DND-41 (cell line): ENCODE results near the gene ENPP5.

Source experiments
- ATAC-seq: fragments of 200-7000 bp; cut with Tn5 transposase; 3 replicates; pipeline ENCODE4 v1.9.1; 2021; ENCODE audit warnings: low read depth; ENCODE audit not compliant: insufficient read depth
- DNase-seq: peaks from one replicate; pipeline ENCODE4 v3.0.0-alpha.2; 2020
- H2AFZ ChIP-seq: 2 replicates; pipeline ENCODE4 v1.6.0; 2012; ENCODE audit warnings: low read depth, low read length
- H3K27ac ChIP-seq: 2 replicates; pipeline ENCODE4 v1.5.1; 2012; ENCODE audit warnings: low read length, inconsistent platforms
- H3K27me3 ChIP-seq: fragments of 200-600 bp; sonication (generic); 2 replicates; pipeline ENCODE4 v1.6.0; 2012; ENCODE audit warnings: low read length, mild to moderate bottlenecking, inconsistent platforms; ENCODE audit not compliant: insufficient read depth, poor library complexity
- H3K36me3 ChIP-seq: 2 replicates; pipeline ENCODE4 v1.5.1; 2012; ENCODE audit warnings: low read length, inconsistent platforms; ENCODE audit not compliant: insufficient read depth
- H3K4me1 ChIP-seq: 2 replicates; pipeline ENCODE4 v1.5.1; 2012; ENCODE audit warnings: mild to moderate bottlenecking, low read length; ENCODE audit not compliant: insufficient read depth
- H3K4me2 ChIP-seq: 2 replicates; pipeline ENCODE4 v1.6.0; 2012; ENCODE audit warnings: mild to moderate bottlenecking, moderate library complexity, low read length, inconsistent platforms; ENCODE audit not compliant: insufficient read depth
- H3K4me3 ChIP-seq, 2 experiments: fragments of 200-600 bp in 1 of 2; shearing (Covaris generic) in 1 of 2; 2 replicates each; pipeline ENCODE4 v1.5.1; 2012 to 2016; ENCODE audit warnings: inconsistent platforms in 2 of 2, low read length in 2 of 2, mild to moderate bottlenecking in 2 of 2, low read depth in 1 of 2, moderate library complexity in 1 of 2
- H3K79me2 ChIP-seq: 2 replicates; pipeline ENCODE4 v1.6.0; 2012; ENCODE audit warnings: low read length, inconsistent platforms; ENCODE audit not compliant: insufficient read depth
- H3K9ac ChIP-seq: 2 replicates; pipeline ENCODE4 v1.6.0; 2012; ENCODE audit warnings: low read depth, mild to moderate bottlenecking, inconsistent platforms, low read length, moderate library complexity
- H3K9me3 ChIP-seq: 2 replicates; pipeline ENCODE4 v1.5.1; 2012; ENCODE audit warnings: low read length, moderate library complexity, mild to moderate bottlenecking, inconsistent platforms; ENCODE audit not compliant: insufficient read depth, severe bottlenecking
- H4K20me1 ChIP-seq: 2 replicates; pipeline ENCODE4 v1.6.0; 2012; ENCODE audit warnings: low read length; ENCODE audit not compliant: insufficient read depth
- CTCF ChIP-seq: IDR thresholded peaks from 2 replicates; pipeline ENCODE4 v1.5.1; 2012; ENCODE audit warnings: borderline replicate concordance, low read length, moderate library complexity, mild to moderate bottlenecking; ENCODE audit not compliant: poor library complexity, severe bottlenecking; ENCODE audit errors: extremely low read depth
- EZH2 ChIP-seq: IDR thresholded peaks from 3 replicates; pipeline ENCODE4 v1.6.1; 2012; ENCODE audit warnings: borderline replicate concordance, low read depth, mild to moderate bottlenecking, moderate library complexity, low read length, inconsistent platforms; ENCODE audit not compliant: severe bottlenecking

Gene ENPP5

GRCh38 chr6:46217671-46218131 lies 46.9 kb upstream of the ENPP5 start:
- peaks cover 18% of the 10 kb centered on the region for H3K27me3 ChIP-seq
- ATAC-seq (no peak), DNase-seq (no peak)
- no peak for TF ChIP-seq CTCF
- no peak for TF ChIP-seq EZH2
- H3K4me3 ChIP-seq = no peak overlapping the region
- H3K9ac ChIP-seq = no peak overlapping the region
- no peaks in the 10 kb centered on the region for H3K9me3 ChIP-seq
- H3K79me2 ChIP-seq = no peaks in the 10 kb centered on the region
- no peaks in the 10 kb centered on the region for H4K20me1 ChIP-seq
- no peaks in the 10 kb centered on the region for H3K36me3 ChIP-seq
- H3K4me1 ChIP-seq = no peaks in the 10 kb centered on the region
- H3K4me2 ChIP-seq = no peak overlapping the region
- no peak overlapping the region for H2AFZ ChIP-seq
- no peak overlapping the region for H3K27ac ChIP-seq

- peaks cover 18% of the 10 kb centered on the region for H3K27me3 ChIP-seq
- H4K20me1 ChIP-seq = no peaks in the 10 kb centered on the region
- no peaks in the 10 kb centered on the region for H3K79me2 ChIP-seq
- no peak overlapping the region for H3K9ac ChIP-seq
- no peak overlapping the region for H3K4me2 ChIP-seq
- DNase-seq = no peak
- no peak for ATAC-seq
- no peaks in the 10 kb centered on the region for H3K9me3 ChIP-seq
- H3K4me3 ChIP-seq = no peak overlapping the region
- TF ChIP-seq EZH2 (no peak), CTCF (no peak)
- no peaks in the 10 kb centered on the region for H3K36me3 ChIP-seq
- no peaks in the 10 kb centered on the region for H3K4me1 ChIP-seq
- no peak overlapping the region for H2AFZ ChIP-seq
- no peak overlapping the region for H3K27ac ChIP-seq
These were observed 46.1 kb upstream of the ENPP5 start for GRCh38 chr6:46216879-46217278.

GRCh38 chr6:46215777-46216176 lies 45.0 kb upstream of the ENPP5 start:
- Histone ChIP-seq H3K36me3 (no peaks in the 10 kb centered on the region), H3K27ac (no peak overlapping the region), H2AFZ (no peak overlapping the region), H3K9ac (no peak overlapping the region), H3K4me1 (no peaks in the 10 kb centered on the region), H3K4me3 (no peak overlapping the region), H3K9me3 (no peaks in the 10 kb centered on the region), H4K20me1 (no peaks in the 10 kb centered on the region), H3K4me2 (no peak overlapping the region), H3K27me3 (peaks cover 18% of the 10 kb centered on the region), H3K79me2 (no peaks in the 10 kb centered on the region)
- no peak for DNase-seq
- TF ChIP-seq CTCF (no peak), EZH2 (no peak)
- ATAC-seq = no peak

GRCh38 chr6:46215213-46215612 lies 44.4 kb upstream of the ENPP5 start:
- Histone ChIP-seq H3K79me2 (no peaks in the 10 kb centered on the region), H3K4me2 (no peak overlapping the region), H3K27ac (no peak overlapping the region), H3K27me3 (peaks cover 18% of the 10 kb centered on the region), H4K20me1 (no peaks in the 10 kb centered on the region), H3K4me1 (no peaks in the 10 kb centered on the region), H3K9me3 (no peaks in the 10 kb centered on the region), H3K36me3 (no peaks in the 10 kb centered on the region), H3K4me3 (no peak overlapping the region), H2AFZ (no peak overlapping the region), H3K9ac (no peak overlapping the region)
- TF ChIP-seq EZH2 = no peak
- DNase-seq (no peak), ATAC-seq (no peak)
